GM12872 (cell line): ENCODE data around the gene IL24.

ENCODE experiments used
- TF ChIP-seq, protein P1 (sequence below): IDR thresholded peaks from 3 replicates; pipeline ENCODE4 v1.5.1; 2011; ENCODE audit warnings: low read depth, mild to moderate bottlenecking, low read length, moderate library complexity; ENCODE audit not compliant: insufficient read depth

The IL24 gene

DNA sequence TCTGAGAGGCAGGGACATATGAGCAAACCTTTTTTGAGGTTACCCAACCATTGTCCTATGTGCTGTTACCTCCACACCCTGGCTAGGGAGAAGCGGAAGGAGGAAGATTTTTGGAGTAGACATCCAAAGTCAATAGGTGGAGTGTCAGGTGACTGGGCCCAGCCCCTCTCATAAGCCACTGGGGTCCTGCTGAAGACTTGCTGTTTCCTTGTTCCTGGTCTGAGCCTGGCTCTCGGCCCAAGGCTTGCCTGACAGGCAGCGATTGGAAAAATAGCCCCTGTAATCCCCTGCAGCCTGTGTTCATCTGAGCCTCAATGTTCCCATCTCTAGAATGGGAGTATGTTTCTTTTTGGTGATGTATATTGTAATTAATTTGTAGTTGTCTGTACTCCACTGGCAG lies 55.9 kb downstream of the IL24 start:
- TF ChIP-seq, protein P1, sequence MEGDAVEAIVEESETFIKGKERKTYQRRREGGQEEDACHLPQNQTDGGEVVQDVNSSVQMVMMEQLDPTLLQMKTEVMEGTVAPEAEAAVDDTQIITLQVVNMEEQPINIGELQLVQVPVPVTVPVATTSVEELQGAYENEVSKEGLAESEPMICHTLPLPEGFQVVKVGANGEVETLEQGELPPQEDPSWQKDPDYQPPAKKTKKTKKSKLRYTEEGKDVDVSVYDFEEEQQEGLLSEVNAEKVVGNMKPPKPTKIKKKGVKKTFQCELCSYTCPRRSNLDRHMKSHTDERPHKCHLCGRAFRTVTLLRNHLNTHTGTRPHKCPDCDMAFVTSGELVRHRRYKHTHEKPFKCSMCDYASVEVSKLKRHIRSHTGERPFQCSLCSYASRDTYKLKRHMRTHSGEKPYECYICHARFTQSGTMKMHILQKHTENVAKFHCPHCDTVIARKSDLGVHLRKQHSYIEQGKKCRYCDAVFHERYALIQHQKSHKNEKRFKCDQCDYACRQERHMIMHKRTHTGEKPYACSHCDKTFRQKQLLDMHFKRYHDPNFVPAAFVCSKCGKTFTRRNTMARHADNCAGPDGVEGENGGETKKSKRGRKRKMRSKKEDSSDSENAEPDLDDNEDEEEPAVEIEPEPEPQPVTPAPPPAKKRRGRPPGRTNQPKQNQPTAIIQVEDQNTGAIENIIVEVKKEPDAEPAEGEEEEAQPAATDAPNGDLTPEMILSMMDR = no peak

DNA sequence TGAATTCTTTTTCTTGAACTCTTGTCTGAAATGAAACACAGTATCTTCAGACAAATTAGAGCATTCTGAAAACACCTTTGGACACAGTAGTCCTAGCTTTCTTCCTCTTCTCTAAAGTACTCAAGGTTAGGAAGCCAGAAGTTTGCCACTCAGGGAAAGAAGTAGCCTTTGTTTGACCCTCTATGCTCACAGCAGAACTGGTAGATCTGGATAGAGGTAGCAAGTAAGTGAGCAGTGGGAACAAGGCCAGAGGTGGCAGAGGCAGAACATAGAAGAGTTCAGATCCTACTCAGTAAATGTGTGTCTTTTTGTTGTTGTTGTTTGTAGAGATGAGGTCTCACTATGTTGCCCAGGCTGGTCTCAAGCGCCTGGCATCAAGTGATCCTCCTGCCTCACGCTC lies 56.4 kb downstream of the IL24 start:
- TF ChIP-seq, protein P1 = no peak
